LoVo (cell line): ENCODE measurements around the gene GCG.

ENCODE experiments used
- DNase-seq: peaks from one replicate; pipeline ENCODE4 v3.0.0-alpha.2; 2016; ENCODE audit warnings: low spot score

GCG gene

DNA sequence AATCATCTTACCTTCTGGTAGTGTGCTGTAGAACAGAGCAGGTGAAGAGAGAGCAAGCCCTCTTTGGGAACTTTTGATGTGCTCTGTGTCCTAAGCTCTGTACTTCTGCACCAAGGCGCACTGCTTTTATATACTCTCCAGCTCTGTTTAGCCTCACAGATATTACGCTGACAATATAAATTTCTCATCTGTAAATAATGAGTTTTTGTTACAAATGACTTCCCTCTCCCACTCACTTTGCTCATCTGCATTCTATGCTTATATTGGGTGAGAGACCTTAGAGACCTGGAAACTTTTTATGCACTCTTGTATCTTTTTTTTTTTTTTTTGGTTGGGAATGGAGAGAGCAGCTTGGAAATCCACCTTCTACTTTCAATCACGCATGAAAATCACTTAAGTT is at the start of gene GCG:
TSS of gene GCG (minus strand) at position 101 of the 400 bp plus-strand sequence. CDS start 3,069 bp downstream, outside the sequence.
- no peak for DNase-seq

DNA sequence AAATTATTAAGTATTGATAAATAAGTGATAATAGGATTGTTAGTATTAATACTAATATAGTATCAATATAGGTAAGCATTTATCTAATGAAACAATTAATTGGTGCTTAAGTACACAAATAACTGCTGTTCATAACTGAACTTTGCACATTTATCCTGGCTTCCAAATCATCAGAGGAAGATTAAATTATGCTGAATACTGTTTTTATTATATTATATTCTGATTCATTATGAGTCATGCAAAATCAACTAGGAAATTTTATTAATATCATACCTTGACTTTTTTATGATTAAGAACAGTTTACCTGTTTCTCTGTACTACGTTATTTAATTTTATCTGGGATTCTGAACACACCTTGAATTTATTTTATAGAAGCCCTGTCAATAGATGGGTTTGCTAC is 48.6 kb upstream of the GCG start:
- no peak for DNase-seq

DNA sequence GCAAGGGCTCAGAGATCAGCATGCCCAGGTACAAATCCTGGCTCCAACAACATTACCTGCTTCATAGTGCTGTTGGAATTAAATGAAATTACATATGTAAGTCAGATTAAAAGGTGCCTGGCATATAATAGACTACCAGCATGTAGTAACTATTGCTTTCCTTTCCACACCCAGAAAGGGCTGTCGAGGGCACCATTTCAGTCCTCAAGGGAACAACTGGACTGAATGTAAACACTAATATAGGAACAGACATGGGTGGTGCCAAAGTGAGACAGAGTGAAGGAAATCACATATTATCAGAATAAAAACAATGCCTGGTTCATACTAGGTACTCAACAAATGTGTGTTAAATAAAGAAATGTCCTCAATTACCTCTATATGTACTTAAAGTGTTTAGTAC is 47.9 kb upstream of the GCG start:
- no peak for DNase-seq

DNA sequence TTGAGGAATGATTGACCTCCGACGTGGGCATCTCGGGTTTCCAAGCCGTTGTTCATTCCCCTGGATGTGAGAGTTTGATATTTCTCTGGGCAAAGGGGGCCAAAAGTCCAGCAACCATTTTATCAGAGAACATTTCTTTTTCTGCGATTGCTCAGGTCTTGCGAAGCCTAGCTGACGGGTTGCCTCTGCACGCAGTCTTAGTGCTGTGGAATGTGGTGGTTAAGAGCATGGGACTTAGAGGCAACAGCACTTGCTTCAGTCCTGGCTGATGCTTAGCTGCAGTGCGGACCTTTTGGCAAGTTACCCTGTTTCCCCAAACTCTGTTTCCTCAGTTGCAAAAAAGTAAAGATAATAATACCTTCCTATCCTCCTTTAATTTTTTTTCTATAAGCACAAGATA is 46.2 kb upstream of the GCG start:
- DNase-seq, result no peak

DNA sequence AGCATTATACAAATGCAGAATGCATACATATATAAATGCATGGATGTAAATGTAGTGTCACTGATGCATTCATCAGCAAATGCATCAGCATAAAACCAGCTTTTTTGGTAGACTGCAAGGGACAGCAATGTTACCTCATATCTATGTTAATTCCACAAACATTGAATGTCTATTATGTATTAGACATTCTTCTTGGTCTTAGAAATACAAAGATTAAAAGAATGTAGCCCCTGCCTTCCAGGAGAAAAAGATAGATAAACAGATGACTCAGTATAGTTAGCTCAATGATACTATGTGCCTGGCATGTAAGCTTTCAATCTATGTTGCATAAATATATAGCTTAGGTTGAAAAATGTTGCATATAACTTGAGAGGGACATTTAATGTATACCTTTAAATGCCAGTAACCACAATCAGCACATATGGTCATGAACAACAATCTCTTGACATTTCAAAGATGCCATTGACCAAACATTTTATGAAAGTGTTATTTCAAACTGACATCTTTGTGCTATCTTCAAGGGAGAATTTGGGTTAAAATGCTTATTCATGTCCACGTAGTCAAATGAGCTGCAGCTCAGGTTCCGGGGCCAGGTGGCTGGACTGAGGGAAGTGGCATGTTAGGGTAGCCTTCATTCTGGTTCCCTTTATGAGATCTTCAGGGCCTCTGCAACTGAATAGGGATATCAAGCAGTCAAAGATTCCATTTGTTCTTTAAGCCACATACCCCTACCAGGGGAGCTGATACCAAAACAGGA is 45.2 kb upstream of the GCG start:
- DNase-seq, result no peak

DNA sequence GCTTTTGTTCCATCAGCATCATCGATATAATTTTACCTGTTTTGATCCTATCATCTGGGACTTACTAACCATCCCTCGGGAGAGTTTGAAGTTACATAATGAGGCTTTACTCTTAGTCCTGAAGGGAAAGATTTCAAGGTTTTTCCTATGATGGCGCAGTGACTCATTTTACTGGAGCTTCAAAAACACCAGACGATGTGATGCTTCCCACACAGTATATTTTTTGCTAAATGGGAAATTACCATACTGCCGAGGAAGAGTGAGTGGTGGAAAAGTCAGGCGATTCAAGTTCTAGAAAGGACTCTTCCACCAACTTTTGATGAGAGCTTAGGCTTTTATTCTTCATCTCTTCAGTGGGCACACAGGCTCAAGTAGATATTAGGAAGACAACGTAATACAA is 44.6 kb upstream of the GCG start:
- DNase-seq, result no peak

DNA sequence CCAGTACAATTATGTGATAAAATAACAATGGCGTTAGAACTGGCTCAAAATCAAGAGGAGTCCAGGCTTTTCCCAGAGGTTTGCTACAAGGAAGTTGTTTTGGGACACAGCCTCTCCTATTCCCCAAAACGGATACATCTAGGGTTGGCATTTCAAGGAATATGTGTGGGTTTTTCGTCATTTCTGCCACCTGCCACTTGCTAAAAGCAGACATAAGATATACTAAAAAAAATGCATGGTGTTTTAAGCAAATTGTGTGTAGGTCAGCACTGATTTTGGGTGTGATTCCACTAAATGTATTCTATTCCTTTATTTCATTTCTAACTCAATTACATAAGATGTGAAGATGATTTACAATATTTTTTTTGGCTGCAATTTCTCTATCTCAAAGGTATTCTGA is 36.4 kb upstream of the GCG start:
- no peak for DNase-seq

DNA sequence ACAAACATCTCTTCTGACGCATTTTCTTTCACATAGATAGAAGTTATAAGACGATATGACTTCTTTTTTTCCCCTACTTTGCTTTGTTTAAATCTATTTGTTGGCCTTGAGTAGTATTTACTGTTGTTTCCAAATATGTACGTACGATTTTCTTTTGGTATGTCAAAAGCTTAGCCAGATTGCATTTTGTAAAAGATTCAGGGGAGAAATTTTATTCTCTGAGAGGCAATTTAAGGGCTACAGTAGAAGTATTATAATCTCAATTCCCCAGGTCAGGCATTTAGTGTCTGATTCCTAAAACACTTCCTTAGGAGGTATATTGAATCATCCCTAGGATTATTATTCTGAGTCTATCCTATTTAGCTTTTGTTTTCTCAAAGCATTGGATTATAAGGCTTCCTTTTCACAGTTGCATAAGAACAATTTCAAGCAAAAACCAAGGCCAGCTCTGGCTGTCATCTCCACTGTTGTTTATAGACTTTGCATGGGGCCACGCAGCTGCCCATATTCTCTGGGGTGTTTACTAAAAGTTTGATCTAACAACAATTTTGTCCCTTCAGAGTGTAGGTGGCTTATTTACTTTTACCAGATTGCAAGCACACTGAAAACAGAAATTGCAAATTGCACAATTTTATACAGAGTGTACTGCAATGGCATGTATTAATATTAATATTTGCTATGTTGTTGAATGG is 33.6 kb upstream of the GCG start:
- DNase-seq, result no peak

DNA sequence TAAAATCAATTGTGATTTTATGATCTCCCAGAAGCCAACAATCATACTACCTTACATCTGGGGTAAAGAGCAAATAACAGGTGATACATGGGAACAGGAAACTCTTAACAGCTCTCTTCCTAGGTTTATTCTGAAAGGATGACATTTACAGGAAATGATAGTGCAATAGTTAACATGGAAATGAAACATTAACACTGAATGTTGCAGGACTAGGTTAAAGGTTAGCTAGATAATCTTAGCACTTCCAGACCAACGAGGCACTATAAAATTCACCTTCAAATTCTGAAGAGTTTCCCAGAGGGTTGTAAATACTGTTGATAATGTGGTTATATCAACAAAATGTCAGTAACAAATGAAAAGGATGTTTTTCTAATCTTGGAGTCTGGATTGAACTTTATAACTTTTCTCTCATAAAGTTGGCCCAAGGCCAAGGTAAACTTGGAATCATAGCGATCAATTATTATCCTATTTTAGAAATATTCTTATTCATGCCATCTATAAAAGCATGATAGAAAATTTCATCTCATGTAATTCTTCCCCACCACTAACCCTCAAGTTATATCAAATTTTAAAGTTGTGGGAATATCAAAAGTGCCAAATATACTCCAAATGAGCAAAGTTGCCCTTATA is 32.9 kb upstream of the GCG start:
- peak; percentile 29 for DNase-seq

DNA sequence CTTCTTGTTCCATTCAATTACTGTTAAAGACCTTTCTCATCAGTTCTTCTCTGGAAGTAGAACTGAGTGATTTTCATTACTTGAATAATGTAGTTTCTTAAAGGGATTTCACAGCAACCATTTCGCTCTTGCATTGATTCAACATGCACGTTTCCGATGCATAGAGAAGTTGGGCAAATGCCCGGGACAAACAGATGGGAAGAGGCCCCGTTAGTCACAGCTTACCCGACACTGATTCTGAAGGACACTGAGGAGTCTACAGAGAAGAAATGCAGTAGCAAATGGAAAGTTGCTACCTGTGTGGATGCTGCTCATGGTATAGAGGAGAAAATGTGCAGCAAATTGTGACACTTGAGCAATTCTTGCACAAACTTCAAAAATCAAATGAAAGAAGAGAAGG is 32.3 kb upstream of the GCG start:
- no peak for DNase-seq

DNA sequence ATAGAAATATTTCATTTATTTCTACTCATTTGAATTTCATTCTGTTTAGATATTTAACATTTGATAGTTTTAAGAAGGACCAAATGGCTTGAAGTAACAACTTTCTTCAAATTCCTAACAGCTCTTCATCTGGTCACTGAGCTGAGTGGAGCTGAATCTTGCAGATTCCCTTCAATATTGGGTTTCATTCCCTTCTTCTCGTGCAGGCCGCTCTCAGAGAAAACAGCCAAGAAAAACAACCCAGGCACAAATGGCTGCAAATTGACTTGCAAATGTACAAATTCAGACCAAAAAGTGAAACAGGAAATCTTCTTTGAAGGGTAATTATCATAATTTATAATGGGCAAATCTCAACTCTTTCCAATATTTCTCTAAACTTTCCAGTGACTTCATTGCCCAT is 30.3 kb upstream of the GCG start:
- no peak for DNase-seq

DNA sequence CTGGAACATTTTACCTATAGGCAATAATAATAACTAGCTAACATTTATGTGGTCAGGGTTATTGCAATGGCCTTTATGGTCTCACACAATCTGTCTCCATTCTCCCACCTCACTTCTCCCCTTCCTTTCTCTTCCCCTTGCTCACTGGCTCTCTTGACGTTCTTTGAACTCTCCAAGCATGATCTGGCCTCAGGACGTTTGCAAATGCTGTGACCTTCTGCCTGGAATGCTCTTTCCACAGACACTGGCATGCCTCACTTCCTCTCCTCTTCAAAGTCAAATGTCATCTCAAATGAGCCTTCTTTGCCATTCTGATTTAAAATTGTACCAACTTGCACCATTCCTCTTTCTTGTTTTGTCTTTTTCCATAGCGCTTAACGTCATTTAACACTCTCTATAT is 25.3 kb upstream of the GCG start:
- DNase-seq, result no peak

DNA sequence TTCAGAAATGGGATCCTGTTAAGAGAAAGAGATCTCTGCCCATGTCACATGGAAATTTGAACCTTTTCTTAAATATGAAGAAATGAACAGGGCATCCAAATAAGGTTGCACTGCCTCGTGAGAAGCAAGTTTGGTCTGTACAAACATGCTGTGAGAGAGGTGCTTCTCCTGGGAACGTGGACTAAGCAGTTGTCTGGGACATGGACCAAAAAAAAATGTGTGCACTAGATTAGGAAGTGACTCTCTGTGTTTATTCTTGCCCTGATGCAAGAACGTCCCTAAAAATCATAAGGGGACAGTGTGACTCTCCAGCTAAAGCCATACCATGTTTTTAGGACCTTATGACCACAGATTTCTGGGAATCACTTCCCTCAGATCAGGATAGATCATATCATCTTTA is 23.7 kb upstream of the GCG start:
- DNase-seq, result no peak

DNA sequence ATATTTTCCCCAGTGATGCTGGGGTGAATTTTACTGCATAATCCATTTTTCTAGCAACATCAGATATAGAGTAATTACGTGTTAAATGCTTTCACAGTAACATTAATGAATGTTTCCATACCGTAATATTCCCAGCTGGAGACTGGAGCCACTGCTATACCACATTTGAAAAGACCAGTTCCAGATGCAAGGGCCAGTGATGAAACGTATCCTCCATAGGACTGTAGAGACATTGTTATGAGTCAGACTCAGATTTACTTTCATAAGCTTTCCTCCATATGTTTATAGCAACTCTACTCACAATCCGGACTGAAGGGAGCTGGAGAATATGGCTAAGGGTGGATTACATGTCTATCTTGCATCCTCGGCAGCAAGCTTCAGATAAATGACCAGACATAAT is 22.7 kb upstream of the GCG start:
- no peak for DNase-seq

DNA sequence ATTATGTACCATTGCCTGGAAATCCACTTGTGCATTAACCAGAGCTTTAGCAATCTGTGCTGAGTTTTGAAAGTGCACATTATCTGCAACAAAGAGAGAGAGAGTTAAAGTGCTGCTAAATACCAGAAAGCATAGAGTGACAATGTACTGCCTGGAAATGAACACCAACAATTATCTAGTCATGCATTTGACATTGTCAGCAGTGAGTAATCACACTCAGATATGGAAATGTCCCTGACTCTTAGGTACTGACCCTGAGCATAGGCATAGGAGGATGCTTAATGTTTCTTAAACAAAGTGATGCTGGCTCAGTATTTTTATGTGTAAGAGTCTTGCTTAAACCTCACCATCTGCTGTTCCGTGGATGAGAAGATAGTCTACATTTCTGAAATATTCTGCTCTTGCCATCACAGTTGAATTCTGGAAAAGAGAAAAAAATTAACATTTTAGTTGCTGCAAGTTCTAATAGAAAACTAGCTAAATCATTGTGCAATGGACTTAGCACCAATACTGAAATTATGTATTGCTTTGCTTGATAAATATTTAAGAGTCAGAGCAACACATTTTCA is 20.8 kb upstream of the GCG start:
- no peak for DNase-seq

DNA sequence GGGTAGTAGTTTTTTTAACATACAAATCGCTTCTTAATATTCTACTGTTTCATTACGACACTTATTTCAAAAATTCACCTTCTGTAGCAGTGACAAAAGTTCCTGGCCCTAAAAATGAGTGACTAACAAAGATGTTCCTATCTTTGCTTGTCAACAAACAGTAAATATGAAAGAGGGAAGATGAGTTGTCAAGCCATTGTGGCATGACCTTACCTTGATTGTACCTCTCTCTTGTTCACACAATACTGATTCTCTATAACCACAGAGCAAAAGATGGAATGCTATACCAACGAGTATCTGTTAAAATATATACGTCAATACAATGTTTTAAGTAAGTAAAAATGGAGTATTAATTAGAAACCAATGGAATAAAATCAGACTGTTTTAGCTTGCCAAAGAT is 14.7 kb upstream of the GCG start:
- DNase-seq, result no peak

DNA sequence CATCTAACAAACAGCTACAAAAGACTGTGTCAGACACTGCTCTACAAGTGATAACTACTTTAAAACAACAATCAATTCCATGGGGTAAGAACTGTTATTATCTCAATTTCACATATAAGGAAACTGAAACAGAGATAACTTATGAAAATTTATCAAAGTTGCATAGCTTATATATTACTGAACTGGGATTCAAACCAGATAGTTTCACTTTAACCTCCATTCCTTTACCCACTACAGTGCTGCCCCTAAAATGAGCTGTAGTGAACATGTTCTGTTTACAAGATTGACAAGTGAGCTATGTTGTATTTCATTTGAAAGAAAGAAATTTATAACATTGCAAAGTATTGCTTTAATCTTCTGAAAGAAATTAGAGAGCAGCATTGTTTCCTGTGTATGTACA is 14.1 kb upstream of the GCG start:
- DNase-seq, result no peak

DNA sequence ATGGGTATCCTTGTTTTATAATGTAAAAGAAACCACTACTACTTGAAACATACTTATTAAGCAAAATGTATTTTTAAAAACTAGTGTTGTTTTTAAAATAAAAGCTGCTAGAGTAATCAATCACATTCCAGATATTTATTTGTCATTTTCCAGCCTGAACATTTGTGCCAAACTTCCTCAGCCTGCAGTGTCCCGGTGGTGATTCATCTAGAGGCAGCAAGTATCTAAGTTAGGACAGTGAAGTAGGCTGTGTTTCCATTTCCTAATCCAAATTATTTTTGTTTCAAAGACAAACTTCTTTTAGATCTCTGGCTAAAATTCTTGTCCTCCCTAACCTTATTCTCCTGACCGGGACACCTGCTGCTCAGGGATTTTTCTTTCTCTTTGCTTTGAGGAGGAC is 12.8 kb upstream of the GCG start:
- no peak for DNase-seq

DNA sequence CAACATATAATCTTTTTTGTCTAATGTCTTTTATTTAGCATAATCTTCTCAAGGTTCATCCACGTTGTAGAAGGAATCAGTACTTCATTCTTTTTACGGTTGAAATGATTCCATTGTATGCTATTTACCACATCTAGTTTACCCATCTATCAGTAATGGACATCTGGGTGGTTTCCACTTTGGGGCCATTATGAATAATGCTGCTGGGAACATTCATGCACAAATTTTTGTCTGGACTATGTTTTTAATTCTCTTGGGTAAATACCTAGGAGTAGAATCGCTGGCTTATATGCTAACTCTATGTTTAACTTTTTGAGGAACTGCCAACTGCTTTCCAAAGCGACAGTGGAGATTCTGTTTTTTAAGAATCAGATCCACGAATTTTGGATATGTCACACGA is 7.4 kb upstream of the GCG start:
- DNase-seq, result no peak

DNA sequence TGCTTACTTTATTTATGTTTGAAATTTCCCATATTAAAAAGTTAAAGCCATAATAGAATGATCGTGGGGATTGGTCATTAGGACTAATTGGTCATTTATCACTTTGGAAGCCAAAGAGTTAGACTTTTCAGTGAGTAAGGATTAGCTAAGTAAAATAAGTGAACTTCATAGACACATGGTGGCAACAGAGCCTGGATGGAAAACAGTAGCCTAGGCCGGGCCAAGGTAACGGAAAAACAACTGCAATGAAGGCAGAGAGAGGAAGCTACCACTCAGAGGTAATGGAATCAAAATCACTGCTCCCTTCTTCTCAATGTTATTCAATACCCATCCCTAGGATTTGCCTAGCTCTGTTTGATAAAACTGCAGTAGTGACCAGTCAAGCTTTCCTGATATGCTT is 4.1 kb upstream of the GCG start:
- DNase-seq, result no peak

DNA sequence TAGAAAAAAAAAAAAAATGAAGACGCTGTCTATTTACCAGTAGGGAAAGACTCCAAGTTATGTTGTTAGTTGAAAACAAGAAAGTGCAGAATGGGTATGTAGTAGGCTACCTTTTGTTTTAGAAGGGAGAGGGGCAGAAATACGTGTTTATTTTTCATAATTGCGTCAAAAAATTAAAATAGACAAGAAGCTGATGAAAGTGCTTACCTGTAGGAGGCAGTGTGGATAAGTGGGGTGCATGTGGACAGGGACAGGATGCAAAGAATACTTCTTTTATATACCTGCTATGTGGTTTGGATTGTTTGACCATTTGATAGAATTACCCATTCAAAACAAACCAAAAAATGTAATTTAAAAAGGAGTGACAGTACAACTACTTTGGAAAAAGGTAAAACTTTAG is 3.0 kb upstream of the GCG start:
- no peak for DNase-seq

DNA sequence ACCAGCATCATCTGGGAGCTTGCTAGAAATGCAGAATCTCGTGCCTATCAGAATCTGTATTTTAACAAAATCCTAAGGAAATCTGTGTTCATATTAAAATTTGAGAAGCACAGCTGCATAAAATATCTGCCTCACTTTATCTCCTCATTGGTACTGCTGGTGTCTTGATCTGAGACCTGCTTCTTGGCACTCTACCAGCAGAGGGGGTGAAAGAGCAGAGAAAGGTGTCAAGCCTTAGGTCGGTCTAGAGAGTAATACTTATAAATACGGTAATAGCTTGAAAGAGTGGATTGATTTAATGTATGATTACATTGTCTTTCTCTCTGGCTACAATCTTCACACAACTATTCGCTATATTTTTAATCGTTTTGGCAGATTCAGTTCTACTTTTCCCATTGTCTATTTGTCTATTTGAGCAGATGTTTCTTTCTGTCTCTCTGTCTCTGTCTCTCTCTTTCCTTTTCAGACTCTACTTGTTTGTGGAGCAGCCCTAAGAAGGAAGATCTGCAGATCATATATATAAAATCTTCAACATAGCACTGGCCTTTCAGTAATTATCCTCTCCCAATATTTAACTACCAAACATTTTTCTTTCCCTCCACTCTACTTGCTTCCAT is 1.7 kb upstream of the GCG start:
- peak; percentile 71 for DNase-seq

DNA sequence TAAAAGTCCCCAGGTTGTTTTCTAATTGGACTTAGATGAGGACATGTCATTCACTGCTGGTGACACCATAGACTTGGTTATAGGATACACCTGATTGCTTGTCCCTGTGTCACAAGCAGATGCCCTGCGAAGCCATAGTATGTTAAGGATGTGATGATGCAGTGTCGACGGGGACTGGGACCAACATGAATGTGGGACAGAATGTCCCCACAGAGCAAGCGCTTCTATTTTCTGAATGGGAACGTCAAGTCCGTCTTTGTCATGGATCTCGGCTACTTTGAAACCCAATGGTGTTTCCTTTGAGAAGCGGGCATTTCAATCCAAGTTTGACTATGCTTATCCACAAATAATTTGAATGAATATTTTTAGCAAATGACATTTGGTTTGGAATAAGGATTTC is 2.1 kb downstream of the GCG start:
- no peak for DNase-seq
